C4-2B (cell line): Measurements from ENCODE around the gene GAS7.

ENCODE experiments used
- ZFX ChIP-seq: fragments of 450-650 bp; IDR thresholded peaks from 2 replicates; pipeline ENCODE4 v1.6.1; 2017
- TF ChIP-seq, protein P1 (sequence below): fragments of 450-650 bp; conservative IDR thresholded peaks from 2 replicates; pipeline ENCODE4 v1.5.1; 2017; ENCODE audit warnings: mild to moderate bottlenecking

- TF ChIP-seq, protein P1, sequence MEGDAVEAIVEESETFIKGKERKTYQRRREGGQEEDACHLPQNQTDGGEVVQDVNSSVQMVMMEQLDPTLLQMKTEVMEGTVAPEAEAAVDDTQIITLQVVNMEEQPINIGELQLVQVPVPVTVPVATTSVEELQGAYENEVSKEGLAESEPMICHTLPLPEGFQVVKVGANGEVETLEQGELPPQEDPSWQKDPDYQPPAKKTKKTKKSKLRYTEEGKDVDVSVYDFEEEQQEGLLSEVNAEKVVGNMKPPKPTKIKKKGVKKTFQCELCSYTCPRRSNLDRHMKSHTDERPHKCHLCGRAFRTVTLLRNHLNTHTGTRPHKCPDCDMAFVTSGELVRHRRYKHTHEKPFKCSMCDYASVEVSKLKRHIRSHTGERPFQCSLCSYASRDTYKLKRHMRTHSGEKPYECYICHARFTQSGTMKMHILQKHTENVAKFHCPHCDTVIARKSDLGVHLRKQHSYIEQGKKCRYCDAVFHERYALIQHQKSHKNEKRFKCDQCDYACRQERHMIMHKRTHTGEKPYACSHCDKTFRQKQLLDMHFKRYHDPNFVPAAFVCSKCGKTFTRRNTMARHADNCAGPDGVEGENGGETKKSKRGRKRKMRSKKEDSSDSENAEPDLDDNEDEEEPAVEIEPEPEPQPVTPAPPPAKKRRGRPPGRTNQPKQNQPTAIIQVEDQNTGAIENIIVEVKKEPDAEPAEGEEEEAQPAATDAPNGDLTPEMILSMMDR: no peak
- no peak for TF ChIP-seq ZFX
These were observed 127.7 kb downstream of the GAS7 start for GRCh38 chr17:10070690-10071089.
